HG02678 (cell line): Measurements from ENCODE around the gene MIDN.

ENCODE experiments used
- ATAC-seq: cut with Tn5 transposase; IDR thresholded peaks from one replicate; pipeline ENCODE4 v1.9.1; 2021; ENCODE audit warnings: mild to moderate bottlenecking, moderate library complexity; ENCODE audit not compliant: unreplicated experiment

The MIDN gene

GRCh38 chr19:1268226-1269064 lies 20.1 kb downstream of the MIDN start:
- ATAC-seq = no peak

DNA sequence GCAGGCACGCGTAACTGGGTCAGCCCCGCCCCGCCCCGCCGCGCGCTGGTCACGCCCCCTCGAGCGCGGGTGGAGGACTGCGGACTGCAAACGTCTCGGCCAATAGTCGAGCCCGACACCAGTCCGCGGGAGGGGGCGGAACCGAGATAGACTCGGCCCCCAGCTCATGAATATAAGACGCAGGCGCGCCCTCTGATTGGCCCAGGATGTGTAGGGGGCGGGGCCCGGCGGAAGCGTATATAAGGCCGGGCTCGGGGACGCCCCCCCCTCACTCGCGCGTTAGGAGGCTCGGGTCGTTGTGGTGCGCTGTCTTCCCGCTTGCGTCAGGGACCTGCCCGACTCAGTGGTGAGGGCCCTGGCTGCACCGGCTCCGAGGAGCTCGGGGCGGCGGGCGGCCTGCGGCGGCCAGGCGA lies 20.7 kb downstream of the MIDN start, which contains the start of gene CIRBP:
TSS of gene CIRBP (plus strand) at position 268 of the 413 bp plus-strand sequence. CDS start 1,602 bp downstream, outside the sequence.
- peak; percentile 67 for ATAC-seq

GRCh38 chr19:1269478-1270212 lies 21.3 kb downstream of the MIDN start:
- peak; percentile 30 for ATAC-seq

GRCh38 chr19:1270213-1270853 lies 21.9 kb downstream of the MIDN start:
- ATAC-seq = no peak

GRCh38 chr19:1270854-1271527 lies 22.6 kb downstream of the MIDN start:
- no peak for ATAC-seq

GRCh38 chr19:1271528-1272422 lies 23.4 kb downstream of the MIDN start:
- no peak for ATAC-seq

GRCh38 chr19:1272423-1273262 lies 24.3 kb downstream of the MIDN start:
- no peak for ATAC-seq

- ATAC-seq = no peak
Observed at GRCh38 chr19:1273263-1274041, 25.1 kb downstream of the MIDN start.

DNA sequence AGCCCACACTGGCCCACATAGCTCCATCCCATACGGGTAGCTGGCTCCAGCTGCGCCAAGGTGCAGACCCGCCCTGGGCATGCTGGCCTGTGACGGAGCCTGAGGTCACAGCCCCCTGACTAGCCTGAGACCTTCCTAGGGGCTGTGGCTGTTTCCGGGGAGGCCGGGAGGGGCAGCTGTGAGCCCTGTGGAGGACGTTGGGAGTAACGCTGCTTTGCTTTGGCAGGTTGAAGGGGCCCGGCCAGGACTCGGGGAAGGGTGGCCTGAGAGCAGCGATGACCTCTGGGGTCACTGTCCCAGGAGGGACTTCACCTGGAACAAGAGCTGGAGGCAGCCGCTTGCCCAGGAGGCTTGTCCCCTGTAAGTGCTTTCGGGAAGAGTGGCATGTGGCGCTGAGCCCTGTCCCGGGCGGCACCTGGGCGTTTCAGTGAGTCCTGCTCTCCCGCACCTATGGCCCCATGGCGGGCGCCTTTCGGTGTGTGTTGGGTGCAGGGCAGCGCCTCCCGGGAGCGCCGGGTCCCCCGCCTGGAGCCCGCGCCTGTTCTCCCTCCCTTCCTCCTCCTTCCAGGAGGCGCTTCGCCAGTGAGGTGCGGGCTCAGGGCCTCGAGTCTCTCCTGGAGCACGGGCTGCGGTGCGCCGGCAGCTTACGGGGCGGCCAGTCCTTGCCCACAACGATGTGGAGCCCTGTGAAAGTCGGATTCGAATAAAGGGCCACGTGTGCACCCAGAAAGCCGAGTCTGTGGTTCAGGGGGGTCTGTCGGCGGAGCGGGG lies 25.9 kb downstream of the MIDN start:
- ATAC-seq = no peak

DNA sequence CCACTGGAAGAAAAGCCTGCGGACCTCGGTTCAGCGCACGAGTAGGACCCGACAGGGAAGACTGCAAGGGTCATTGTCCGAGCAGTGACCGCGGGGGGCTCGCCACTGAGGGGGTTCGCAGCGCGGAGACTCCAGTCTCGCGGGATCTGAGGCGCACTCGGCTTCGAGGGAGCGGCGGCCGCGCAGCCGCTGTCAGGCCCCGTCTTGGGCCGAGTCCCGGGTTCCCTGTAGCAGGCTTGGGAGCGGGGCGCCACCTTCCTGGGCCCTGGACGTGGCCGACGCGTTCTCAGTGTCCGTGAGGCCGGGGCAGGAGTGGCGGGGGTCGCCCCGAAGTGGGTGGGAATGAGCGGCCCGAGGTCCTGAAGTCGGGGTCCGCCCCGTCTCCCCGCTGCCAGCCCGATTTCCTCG lies 26.5 kb downstream of the MIDN start:
- ATAC-seq = no peak

DNA sequence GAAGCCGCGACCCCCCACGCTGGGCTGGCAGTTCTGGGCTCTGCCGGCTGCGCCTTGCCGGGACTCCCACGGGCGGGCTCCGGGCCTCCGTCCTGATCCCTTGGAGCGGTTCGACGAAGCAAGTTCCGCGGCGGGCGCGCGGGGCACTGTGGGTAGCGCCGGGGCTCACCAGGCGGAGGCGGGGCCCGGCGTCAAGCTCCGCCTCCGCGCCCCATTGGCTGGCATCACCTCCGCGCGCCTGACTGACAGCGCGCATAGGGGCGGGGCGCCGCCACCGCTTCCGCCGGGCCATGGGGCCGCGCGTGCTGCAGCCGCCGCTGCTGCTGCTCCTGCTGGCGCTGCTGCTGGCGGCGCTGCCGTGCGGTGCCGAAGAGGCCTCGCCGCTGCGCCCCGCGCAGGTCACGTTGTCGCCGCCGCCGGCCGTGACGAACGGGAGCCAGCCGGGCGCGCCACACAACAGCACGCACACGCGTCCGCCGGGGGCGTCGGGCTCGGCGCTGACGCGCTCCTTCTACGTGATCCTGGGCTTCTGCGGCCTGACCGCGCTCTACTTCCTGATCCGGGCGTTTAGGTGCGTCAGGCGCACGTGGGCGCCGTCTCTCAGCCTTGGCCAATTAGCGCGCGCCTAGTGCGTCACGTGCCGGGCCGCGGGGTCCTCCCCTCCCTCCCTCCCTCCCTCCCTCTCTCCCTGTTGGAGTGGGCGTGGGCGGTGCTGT lies 27.0 kb downstream of the MIDN start, which contains the start of gene FAM174C:
TSS of gene FAM174C (plus strand) at position 271 of the 716 bp plus-strand sequence. CDS start at position 291, 20 bp downstream.
- peak; percentile 78 for ATAC-seq

- no peak for ATAC-seq
Observed at GRCh38 chr19:1275976-1276627, 27.7 kb downstream of the MIDN start.

DNA sequence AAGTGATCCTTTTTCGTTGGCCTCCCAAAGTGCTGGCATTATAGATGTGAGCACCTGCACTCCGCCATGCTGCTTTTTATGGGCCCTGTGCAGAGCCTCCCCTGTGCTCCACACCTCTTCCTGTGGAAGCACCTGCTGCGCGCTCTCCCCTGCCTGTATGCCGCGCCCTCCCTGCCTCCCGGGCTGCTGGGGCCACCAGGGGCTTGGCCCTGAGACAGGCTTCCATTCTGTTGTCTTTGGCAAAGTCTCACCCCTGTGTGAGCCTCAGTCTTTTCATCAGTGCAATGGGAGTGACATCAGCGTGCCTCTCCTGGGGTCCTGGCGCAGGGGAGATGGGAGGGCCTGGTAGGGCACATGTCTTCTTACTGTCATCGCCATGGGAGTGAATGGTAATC lies 28.2 kb downstream of the MIDN start:
- no peak for ATAC-seq

- ATAC-seq = no peak
Observed at GRCh38 chr19:1277061-1277460, 28.7 kb downstream of the MIDN start.

DNA sequence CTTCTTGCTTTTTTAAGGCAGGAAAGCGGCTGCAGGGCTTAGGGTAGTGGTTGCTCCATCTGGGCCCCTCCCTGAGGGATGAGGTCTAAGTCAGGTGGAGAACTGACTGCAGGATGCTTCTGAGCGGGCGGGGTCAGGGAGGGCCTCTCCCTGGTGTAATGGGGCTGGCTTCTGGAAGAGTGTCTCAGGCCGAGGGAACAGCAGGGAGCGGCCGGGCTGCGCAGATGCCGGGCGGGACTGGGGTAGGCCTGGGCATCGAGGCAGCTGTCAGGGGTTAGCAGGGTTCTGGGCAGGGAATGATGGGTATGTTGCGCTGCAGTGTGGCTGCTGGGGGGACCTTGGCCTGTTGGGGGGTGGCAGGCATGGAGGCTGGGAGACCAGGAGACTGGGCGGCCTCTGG lies 29.7 kb downstream of the MIDN start:
- ATAC-seq = no peak
